GM20000 (cell line): Measurements from ENCODE around the gene CUBN.

Experiments used
- DNase-seq: peaks from one replicate; pipeline ENCODE4 v3.0.0; 2012; ENCODE audit warnings: low spot score
- CTCF ChIP-seq: IDR thresholded peaks from 2 replicates; pipeline ENCODE4 v1.5.1; 2012; ENCODE audit warnings: mild to moderate bottlenecking, control low read depth; ENCODE audit errors: extremely low read depth, missing control alignments

The CUBN gene

DNA sequence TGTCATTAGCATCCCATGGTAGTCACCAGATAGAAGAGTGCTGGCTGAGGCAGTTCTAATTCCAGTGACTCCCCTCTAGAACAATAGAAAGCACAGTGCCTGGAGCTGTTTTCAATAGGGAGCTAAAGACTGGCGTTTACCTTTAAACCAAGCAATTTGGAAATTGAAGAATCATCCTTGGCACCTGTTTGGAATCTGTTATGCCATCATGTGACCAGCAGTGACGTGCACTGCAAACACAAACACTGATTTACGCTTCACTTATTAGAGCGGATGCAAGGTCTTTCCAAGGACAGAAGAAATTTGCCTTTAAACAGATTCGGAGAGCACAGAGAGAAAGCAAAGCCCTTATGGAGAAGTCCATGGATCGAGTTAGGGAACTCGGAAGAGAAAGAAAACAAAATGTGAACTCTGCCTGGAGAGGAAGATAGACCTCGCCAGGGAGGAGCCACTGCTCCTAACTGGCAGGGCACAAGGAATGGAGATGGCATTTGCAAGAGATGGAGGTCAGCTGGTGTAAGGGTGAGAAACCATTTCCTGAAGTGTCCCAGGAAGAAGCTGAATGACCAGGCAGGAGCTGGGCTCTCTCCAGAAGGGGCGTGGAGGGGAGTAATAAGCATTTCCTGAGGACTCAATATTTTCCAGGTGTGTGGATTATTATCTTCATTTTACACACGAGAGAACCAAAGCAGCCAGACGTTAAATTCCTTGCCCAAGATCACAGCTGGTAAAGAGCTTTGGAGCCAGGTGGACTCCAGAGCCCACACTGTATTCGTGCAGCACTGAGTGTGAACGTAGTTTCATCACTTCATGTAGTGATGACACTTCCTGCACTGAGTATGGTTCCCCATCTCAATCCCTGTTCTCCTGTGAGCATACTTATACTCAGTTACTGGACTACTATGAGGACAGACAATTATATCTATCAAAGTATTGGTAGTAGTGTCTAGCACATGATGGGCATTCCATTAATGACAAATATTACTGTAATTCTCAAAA is 97.7 kb downstream of the CUBN start:
- DNase-seq, result no peak
- no peak for TF ChIP-seq CTCF

- TF ChIP-seq CTCF, result no peak
- no peak for DNase-seq
These were observed 99.9 kb downstream of the CUBN start for GRCh38 chr10:17029581-17030271.

DNA sequence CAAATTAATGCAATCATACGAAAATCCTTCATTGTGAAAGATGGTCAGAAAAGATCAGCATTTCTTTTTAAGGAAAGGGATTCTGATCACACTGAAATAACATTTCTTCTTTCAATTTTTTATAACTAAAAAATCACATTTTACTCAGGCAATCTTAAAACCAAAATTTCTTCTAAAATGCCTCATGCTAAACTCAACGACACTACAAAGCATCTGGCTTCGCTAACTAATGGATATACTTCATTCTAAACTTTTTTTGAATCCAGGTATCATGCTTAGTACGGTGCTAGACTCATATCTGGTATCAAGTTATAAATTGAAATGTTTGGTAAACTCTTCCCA is 100.4 kb downstream of the CUBN start:
- no peak for TF ChIP-seq CTCF
- DNase-seq, result no peak

DNA sequence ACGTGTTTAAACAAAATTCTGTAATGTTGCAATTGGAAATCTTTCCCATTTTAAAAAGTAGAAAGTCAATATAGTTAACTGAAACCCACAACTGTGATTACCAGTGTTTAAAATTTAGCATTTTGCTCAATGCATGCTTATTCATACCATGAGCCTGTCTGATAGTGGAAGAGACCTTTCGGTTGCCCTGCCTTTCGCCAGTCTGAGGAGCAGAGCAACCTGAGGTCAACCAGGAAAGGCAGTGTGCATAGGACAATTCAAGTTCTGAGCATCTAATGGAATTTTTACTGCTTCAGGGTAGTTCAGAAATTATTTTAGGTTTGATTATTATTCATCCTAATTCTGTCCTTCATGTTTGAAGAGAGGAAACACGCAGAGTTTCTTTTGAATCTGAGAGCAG is 100.8 kb downstream of the CUBN start:
- TF ChIP-seq CTCF, result no peak
- no peak for DNase-seq

- no peak for TF ChIP-seq CTCF
- no peak for DNase-seq
These were observed 102.7 kb downstream of the CUBN start for GRCh38 chr10:17026686-17027485.

DNA sequence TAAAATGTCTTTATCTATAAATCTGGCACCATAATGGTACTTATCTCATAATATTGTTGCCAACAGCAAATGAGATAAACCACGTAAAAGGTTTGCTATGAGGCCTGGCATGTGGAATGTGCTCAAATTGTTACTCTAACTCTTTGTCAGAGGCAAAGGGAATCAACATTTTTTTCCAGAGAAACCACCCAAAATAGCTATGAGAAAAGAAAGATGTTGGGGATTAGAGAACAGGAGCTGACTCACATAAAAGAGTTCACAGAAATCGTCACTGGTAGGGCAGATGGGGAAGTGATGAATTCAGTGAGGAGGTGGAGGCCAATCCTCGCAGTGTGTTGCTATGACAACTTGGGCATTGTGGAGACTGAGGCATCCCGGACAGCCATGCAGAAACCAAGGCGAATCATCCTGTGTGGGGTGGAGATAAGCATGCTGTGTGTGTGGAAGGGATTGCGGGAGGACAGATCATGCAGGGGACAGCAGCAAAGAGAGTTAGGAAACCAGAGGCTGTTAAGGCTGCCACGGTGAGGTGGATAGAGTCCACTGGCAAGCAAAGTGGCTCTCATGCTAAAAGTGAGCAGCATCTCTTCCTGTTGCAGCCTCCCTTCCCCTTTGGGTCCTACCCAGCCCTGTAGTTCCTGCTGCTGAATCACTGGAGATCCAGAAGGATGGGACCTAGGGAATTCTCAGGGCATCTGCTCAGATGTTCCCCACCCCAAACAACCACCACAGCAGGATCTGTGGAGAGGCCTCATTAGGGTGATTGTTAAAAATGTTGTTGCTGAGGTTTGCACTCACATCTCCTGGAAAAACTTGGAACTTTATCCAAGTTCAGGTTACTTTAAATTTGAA is 103.9 kb downstream of the CUBN start:
- DNase-seq, result no peak

More for the DNA sequence above, 103.9 kb downstream of the CUBN start:
- no peak for TF ChIP-seq CTCF
